ENCODE data around the gene TBC1D23.

DNA sequence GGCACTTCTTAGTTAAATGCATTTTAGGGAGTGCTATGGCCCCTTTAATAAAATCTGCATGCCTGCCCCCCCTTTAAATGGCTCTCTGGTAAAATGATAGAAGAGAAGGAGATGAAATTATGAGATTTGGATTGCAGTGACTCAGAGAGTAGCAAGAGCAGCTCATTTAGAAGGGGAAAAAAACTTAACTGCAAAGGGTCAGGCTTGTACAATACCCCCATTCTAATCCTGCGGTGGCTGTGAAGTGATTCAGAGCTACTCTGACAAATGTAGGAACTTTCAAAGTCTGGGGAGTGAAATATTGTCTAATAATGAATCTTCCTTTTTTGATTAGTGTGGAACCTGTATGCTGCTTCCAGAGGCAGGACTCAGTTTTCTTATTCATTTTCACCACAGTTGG is 44.1 kb upstream of the TBC1D23 start:
- TF ChIP-seq, protein P1, sequence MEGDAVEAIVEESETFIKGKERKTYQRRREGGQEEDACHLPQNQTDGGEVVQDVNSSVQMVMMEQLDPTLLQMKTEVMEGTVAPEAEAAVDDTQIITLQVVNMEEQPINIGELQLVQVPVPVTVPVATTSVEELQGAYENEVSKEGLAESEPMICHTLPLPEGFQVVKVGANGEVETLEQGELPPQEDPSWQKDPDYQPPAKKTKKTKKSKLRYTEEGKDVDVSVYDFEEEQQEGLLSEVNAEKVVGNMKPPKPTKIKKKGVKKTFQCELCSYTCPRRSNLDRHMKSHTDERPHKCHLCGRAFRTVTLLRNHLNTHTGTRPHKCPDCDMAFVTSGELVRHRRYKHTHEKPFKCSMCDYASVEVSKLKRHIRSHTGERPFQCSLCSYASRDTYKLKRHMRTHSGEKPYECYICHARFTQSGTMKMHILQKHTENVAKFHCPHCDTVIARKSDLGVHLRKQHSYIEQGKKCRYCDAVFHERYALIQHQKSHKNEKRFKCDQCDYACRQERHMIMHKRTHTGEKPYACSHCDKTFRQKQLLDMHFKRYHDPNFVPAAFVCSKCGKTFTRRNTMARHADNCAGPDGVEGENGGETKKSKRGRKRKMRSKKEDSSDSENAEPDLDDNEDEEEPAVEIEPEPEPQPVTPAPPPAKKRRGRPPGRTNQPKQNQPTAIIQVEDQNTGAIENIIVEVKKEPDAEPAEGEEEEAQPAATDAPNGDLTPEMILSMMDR (IDR thresholded peaks at IDR 0.05) = no peak
- no peak for TF ChIP-seq ZFX (IDR thresholded peaks at IDR 0.05; ENCODE audit: borderline replicate concordance)
